ENCODE measurements around the gene SCARB2.

Gene SCARB2

GRCh38 chr4:76148142-76148865, 65.3 kb downstream of the SCARB2 start, which contains the start of gene NUP54:
TSS of gene NUP54 (minus strand) at chr4:76148397. CDS start at chr4:76148374, 23 bp downstream.
- DNase-seq (ENCODE audit: low spot score) = peak; percentile 96

GRCh38 chr4:76147454-76148141, 66.0 kb downstream of the SCARB2 start:
- DNase-seq (ENCODE audit: low spot score) = peak; percentile 16

GRCh38 chr4:76144546-76144945, 69.1 kb downstream of the SCARB2 start:
- DNase-seq (ENCODE audit: low spot score) = no peak

GRCh38 chr4:76141241-76141640, 72.4 kb downstream of the SCARB2 start:
- DNase-seq (ENCODE audit: low spot score) = no peak

GRCh38 chr4:76127754-76128153, 85.9 kb downstream of the SCARB2 start:
- no peak for DNase-seq (ENCODE audit: low spot score)

GRCh38 chr4:76125816-76126215, 87.8 kb downstream of the SCARB2 start:
- DNase-seq (ENCODE audit: low spot score) = no peak

- no peak for DNase-seq (ENCODE audit: low spot score)
These were observed 93.4 kb downstream of the SCARB2 start for GRCh38 chr4:76120199-76120598.

- no peak for DNase-seq (ENCODE audit: low spot score)
These were observed 96.1 kb downstream of the SCARB2 start for GRCh38 chr4:76117536-76117935.

- DNase-seq (ENCODE audit: low spot score) = no peak
These were observed 96.8 kb downstream of the SCARB2 start for GRCh38 chr4:76116821-76117220.

Data from CD4-positive, alpha-beta T cell treated with Interleukin-15 for 4 hours (primary cell).